ENCODE results near the gene STARD10. TPM values are rescaled to one million over a fixed set of nuclear protein-coding genes. Genes with fewer than 3 reads are reported as not detected.

The STARD10 gene
- total RNA-seq, 1 donor from 2014 or later = 28.2 TPM

DNA sequence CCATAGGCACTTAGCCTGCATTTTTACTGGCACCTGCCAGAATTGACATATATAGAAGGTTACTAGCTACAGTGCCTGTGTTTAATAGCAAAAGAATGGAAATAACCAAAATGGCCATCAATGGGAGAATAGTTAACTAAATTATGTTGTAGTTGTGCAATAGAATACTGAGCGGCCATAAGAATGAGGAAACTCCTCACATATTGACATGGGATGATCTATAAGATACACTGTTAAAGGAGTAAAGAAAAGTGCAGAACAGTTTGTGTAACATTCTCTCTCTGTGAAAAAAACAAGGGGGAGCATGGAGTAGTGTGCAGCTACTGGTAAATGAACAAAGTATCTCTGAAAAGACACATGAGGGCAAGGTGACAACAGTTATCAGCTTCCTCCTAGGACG is 63.1 kb downstream of the STARD10 start:
- Histone ChIP-seq H3K27me3 (ENCODE audit: control insufficient read depth in 3 of 3, insufficient read depth in 3 of 3, low read length in 3 of 3) (no peaks in the 10 kb centered on the region), H3K27ac (ENCODE audit: low read depth, low read length) (no peak overlapping the region), H3K9me3 (ENCODE audit: control insufficient read depth in 3 of 3, low read length in 3 of 3) (no peaks in the 10 kb centered on the region), H3K4me3 (ENCODE audit: low read length in 3 of 3) (no peak overlapping the region), H3K4me1 (ENCODE audit: control insufficient read depth in 3 of 3, insufficient read depth in 3 of 3, low read length in 3 of 3) (peaks cover 4 to 6% (median 5%) of the 10 kb centered on the region in 3 donors), H3K9ac (ENCODE audit: low read depth in 1 of 3, low read length in 3 of 3) (no peak overlapping the region), H3K36me3 (ENCODE audit: control insufficient read depth in 3 of 3, insufficient read depth in 3 of 3, low read length in 3 of 3) (peaks cover 0 to 2% (median 0%) of the 10 kb centered on the region in 3 donors)

DNA sequence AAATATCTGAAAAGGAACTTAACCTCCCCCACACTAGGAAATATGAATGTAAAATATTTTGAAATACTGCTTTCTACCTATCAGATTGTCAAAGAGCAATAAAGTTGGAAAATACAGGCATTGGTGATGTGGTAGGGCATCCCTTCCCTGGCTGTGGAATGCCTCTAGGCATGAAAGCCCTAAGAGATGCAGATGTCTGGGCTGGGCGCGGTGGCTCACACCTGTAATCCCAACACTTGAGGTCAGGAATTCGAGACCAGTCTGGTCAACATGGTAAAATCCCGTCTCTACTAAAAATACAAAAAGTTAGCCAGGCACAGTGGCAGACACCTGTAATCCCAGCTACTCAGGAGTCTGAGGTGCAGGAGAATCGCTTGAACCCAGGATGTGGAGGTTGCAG is 63.6 kb downstream of the STARD10 start:
- H3K4me1 ChIP-seq (ENCODE audit: control insufficient read depth in 3 of 3, insufficient read depth in 3 of 3, low read length in 3 of 3) = peaks cover 4 to 9% (median 7%) of the 10 kb centered on the region in 3 donors
- H3K9me3 ChIP-seq (ENCODE audit: control insufficient read depth in 3 of 3, low read length in 3 of 3) = no peaks in the 10 kb centered on the region

DNA sequence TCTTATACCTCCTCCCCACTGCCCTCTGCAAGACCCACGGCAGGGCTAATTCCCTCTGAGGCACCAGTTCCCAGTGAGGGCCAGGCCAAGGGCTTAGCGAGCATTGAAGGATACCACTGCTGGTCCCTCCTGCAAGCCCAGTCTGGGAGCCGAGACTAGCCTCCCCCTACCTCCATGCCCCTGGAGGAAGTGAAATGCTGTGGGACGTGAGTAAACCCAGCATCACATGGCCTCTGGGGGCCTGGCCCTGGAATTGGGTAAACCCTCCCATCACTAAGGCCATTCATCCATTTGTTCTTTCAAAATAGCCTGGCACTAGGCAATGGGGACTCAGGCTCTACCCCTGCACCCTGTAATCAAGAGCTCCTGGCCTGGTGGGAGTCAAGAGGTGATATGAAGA is 66.3 kb downstream of the STARD10 start:
- Histone ChIP-seq H3K4me1 (ENCODE audit: control insufficient read depth in 3 of 3, insufficient read depth in 3 of 3, low read length in 3 of 3) (peaks cover 8 to 27% (median 14%) of the 10 kb centered on the region in 3 donors), H3K36me3 (ENCODE audit: control insufficient read depth in 3 of 3, insufficient read depth in 3 of 3, low read length in 3 of 3) (peaks cover 0 to 2% (median 0%) of the 10 kb centered on the region in 3 donors)

More for the DNA sequence above, 63.6 kb downstream of the STARD10 start:
- no peak overlapping the region for H3K4me3 ChIP-seq (ENCODE audit: low read length in 3 of 3)
- H3K9ac ChIP-seq (ENCODE audit: low read depth in 1 of 3, low read length in 3 of 3) = no peak overlapping the region
- no peaks in the 10 kb centered on the region for H3K27me3 ChIP-seq (ENCODE audit: control insufficient read depth in 3 of 3, insufficient read depth in 3 of 3, low read length in 3 of 3)
- H3K27ac ChIP-seq (ENCODE audit: low read depth, low read length) = no peak overlapping the region
- H3K36me3 ChIP-seq (ENCODE audit: control insufficient read depth in 3 of 3, insufficient read depth in 3 of 3, low read length in 3 of 3) = peaks cover 0 to 2% (median 0%) of the 10 kb centered on the region in 3 donors

GRCh38 chr11:72726266-72727220 is 67.3 kb downstream of the STARD10 start:
- H3K27ac ChIP-seq (ENCODE audit: low read depth, low read length) = no peak overlapping the region
- no peaks in the 10 kb centered on the region for H3K27me3 ChIP-seq (ENCODE audit: control insufficient read depth in 3 of 3, insufficient read depth in 3 of 3, low read length in 3 of 3)
- no peaks in the 10 kb centered on the region for H3K9me3 ChIP-seq (ENCODE audit: control insufficient read depth in 3 of 3, low read length in 3 of 3)
- no peak overlapping the region for H3K9ac ChIP-seq (ENCODE audit: low read depth in 1 of 3, low read length in 3 of 3)
- H3K4me3 ChIP-seq (ENCODE audit: low read length in 3 of 3) = no peak overlapping the region
- peaks cover 14 to 28% (median 16%) of the 10 kb centered on the region in 3 donors for H3K4me1 ChIP-seq (ENCODE audit: control insufficient read depth in 3 of 3, insufficient read depth in 3 of 3, low read length in 3 of 3)
- peaks cover 0 to 2% (median 0%) of the 10 kb centered on the region in 3 donors for H3K36me3 ChIP-seq (ENCODE audit: control insufficient read depth in 3 of 3, insufficient read depth in 3 of 3, low read length in 3 of 3)

More for the DNA sequence above, 66.3 kb downstream of the STARD10 start:
- Histone ChIP-seq H3K27me3 (ENCODE audit: control insufficient read depth in 3 of 3, insufficient read depth in 3 of 3, low read length in 3 of 3) (no peaks in the 10 kb centered on the region), H3K9ac (ENCODE audit: low read depth in 1 of 3, low read length in 3 of 3) (no peak overlapping the region), H3K9me3 (ENCODE audit: control insufficient read depth in 3 of 3, low read length in 3 of 3) (no peaks in the 10 kb centered on the region), H3K27ac (ENCODE audit: low read depth, low read length) (no peak overlapping the region), H3K4me3 (ENCODE audit: low read length in 3 of 3) (no peak overlapping the region)

DNA sequence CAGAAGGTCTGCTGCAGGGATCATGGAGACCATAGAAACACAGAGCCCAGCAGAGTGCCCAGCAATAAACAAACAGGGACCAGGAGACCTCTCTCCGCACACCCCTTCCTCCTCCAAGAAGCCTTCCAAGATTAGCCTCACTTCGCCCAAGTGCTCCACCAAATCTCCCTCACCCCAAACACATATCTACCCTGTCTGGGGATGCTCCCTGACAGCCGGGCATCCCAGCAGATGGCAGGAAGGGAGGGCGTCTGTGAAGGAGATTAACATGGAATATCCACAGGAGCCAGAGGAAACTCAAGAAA is 68.2 kb downstream of the STARD10 start:
- no peaks in the 10 kb centered on the region for H3K27me3 ChIP-seq (ENCODE audit: control insufficient read depth in 3 of 3, insufficient read depth in 3 of 3, low read length in 3 of 3)
- no peak overlapping the region for H3K27ac ChIP-seq (ENCODE audit: low read depth, low read length)
- H3K9me3 ChIP-seq (ENCODE audit: control insufficient read depth in 3 of 3, low read length in 3 of 3) = no peaks in the 10 kb centered on the region
- H3K36me3 ChIP-seq (ENCODE audit: control insufficient read depth in 3 of 3, insufficient read depth in 3 of 3, low read length in 3 of 3) = no peaks in the 10 kb centered on the region
- H3K4me3 ChIP-seq (ENCODE audit: low read length in 3 of 3) = no peak overlapping the region
- no peak overlapping the region for H3K9ac ChIP-seq (ENCODE audit: low read depth in 1 of 3, low read length in 3 of 3)
- peaks cover 22 to 37% (median 25%) of the 10 kb centered on the region in 3 donors for H3K4me1 ChIP-seq (ENCODE audit: control insufficient read depth in 3 of 3, insufficient read depth in 3 of 3, low read length in 3 of 3)

DNA sequence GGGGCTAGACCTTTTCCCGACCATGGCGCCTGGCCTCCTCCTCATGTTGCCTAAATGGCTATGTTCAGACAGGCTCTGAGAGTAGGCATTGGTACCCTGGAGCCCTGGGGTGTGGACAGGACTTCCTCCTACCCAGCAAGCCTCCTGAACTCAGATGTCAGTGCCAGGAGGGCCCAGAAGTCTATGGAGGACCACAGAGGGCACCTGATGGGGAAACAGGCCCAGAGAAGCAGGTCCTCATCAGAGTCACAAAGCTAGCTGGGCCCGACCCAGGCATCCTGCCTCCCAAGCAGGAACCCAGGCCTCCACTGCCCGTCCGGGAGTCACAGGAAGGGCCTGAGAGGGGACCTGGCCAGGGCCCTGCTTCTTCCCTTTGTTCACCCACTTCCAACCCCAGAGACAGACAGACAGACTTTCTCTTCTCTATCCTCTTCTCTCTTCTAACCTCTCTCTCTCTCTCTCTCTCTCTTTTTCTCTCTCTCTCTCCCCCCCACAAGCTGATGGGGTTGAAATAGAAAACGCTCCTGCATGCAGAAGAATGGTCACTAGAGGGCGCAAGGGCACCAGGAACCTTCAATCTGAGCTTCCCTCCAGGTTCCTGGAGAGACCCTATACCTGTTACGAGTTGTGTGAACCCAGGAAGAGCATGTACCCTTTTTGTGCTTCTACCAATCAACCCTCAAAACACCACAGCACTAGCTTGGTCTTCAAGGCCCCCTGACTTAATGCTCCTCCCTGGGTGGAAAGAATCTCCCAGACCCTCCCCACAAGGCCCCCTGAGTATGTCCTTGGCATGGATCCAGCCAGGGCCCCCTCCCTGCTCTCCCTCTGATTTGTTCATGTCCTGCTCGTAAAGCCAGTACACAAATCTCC is 68.8 kb downstream of the STARD10 start:
- no peaks in the 10 kb centered on the region for H3K36me3 ChIP-seq (ENCODE audit: control insufficient read depth in 3 of 3, insufficient read depth in 3 of 3, low read length in 3 of 3)
- H3K4me3 ChIP-seq (ENCODE audit: low read length in 3 of 3) = no peak overlapping the region
- H3K4me1 ChIP-seq (ENCODE audit: control insufficient read depth in 3 of 3, insufficient read depth in 3 of 3, low read length in 3 of 3) = peaks cover 28 to 43% (median 31%) of the 10 kb centered on the region in 3 donors
- no peak overlapping the region for H3K27ac ChIP-seq (ENCODE audit: low read depth, low read length)
- peak overlapping the region in 1 of 3 donors; percentile 45 for H3K9ac ChIP-seq (ENCODE audit: low read depth in 1 of 3, low read length in 3 of 3)
- H3K9me3 ChIP-seq (ENCODE audit: control insufficient read depth in 3 of 3, low read length in 3 of 3) = no peaks in the 10 kb centered on the region
- H3K27me3 ChIP-seq (ENCODE audit: control insufficient read depth in 3 of 3, insufficient read depth in 3 of 3, low read length in 3 of 3) = no peaks in the 10 kb centered on the region

GRCh38 chr11:72724021-72724551 is 69.8 kb downstream of the STARD10 start:
- Histone ChIP-seq H3K9me3 (ENCODE audit: control insufficient read depth in 3 of 3, low read length in 3 of 3) (no peaks in the 10 kb centered on the region), H3K36me3 (ENCODE audit: control insufficient read depth in 3 of 3, insufficient read depth in 3 of 3, low read length in 3 of 3) (no peaks in the 10 kb centered on the region), H3K27me3 (ENCODE audit: control insufficient read depth in 3 of 3, insufficient read depth in 3 of 3, low read length in 3 of 3) (no peaks in the 10 kb centered on the region), H3K9ac (ENCODE audit: low read depth in 1 of 3, low read length in 3 of 3) (no peak overlapping the region), H3K27ac (ENCODE audit: low read depth, low read length) (no peak overlapping the region), H3K4me1 (ENCODE audit: control insufficient read depth in 3 of 3, insufficient read depth in 3 of 3, low read length in 3 of 3) (peaks cover 38 to 53% (median 41%) of the 10 kb centered on the region in 3 donors), H3K4me3 (ENCODE audit: low read length in 3 of 3) (no peak overlapping the region)

- Histone ChIP-seq H3K4me3 (ENCODE audit: low read length in 3 of 3) (no peak overlapping the region), H3K27me3 (ENCODE audit: control insufficient read depth in 3 of 3, insufficient read depth in 3 of 3, low read length in 3 of 3) (no peaks in the 10 kb centered on the region), H3K36me3 (ENCODE audit: control insufficient read depth in 3 of 3, insufficient read depth in 3 of 3, low read length in 3 of 3) (peaks cover 0 to 2% (median 0%) of the 10 kb centered on the region in 3 donors), H3K9me3 (ENCODE audit: control insufficient read depth in 3 of 3, low read length in 3 of 3) (no peaks in the 10 kb centered on the region), H3K27ac (ENCODE audit: low read depth, low read length) (no peak overlapping the region), H3K9ac (ENCODE audit: low read depth in 1 of 3, low read length in 3 of 3) (no peak overlapping the region), H3K4me1 (ENCODE audit: control insufficient read depth in 3 of 3, insufficient read depth in 3 of 3, low read length in 3 of 3) (peaks cover 44 to 59% (median 46%) of the 10 kb centered on the region in 3 donors)
These were observed 70.3 kb downstream of the STARD10 start for GRCh38 chr11:72723508-72723907.

GRCh38 chr11:72722050-72722748 is 71.6 kb downstream of the STARD10 start:
- H3K36me3 ChIP-seq (ENCODE audit: control insufficient read depth in 3 of 3, insufficient read depth in 3 of 3, low read length in 3 of 3) = peaks cover 0 to 4% (median under 1%) of the 10 kb centered on the region in 3 donors
- peak overlapping the region; percentile 75 for H3K27ac ChIP-seq (ENCODE audit: low read depth, low read length)
- H3K4me3 ChIP-seq (ENCODE audit: low read length in 3 of 3) = peak overlapping the region; percentile 78 to 97 (median 92)
- no peaks in the 10 kb centered on the region for H3K27me3 ChIP-seq (ENCODE audit: control insufficient read depth in 3 of 3, insufficient read depth in 3 of 3, low read length in 3 of 3)
- peaks cover 54 to 71% (median 54%) of the 10 kb centered on the region in 3 donors for H3K4me1 ChIP-seq (ENCODE audit: control insufficient read depth in 3 of 3, insufficient read depth in 3 of 3, low read length in 3 of 3)
- no peaks in the 10 kb centered on the region for H3K9me3 ChIP-seq (ENCODE audit: control insufficient read depth in 3 of 3, low read length in 3 of 3)
- peak overlapping the region; percentile 69 to 97 (median 97) for H3K9ac ChIP-seq (ENCODE audit: low read depth in 1 of 3, low read length in 3 of 3)
